ENCODE data around the gene PRUNE2. TPM values are rescaled to one million over a fixed set of nuclear protein-coding genes. Genes with fewer than 3 reads are reported as not detected.

PRUNE2 gene
- total RNA-seq, 6 donors from 2014 or later = 5.6 to 20.4 (median 8.8) TPM

DNA sequence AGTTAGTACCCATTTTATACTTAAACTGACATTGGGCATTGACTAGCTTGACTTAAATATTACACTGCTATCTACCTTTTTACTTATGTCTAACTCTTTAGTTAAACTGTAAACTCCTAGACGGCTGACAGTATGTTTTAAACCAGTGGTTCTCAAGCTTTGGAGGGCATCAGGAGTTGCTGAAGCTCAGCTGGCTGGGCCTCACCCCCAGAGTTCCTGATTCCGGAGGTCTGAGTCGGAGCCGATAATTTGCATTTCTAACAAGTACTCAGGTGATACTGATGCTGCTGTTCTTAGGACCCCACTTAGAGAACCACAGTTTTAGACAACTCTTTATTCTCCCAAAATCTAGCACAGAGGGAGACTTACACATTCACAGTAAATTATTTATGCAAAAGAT lies 205.0 kb downstream of the PRUNE2 start:
- Histone ChIP-seq H3K9me3 (no peaks in the 10 kb centered on the region), H3K4me1 (peaks cover 0 to 7% (median 3%) of the 10 kb centered on the region in 4 donors), H3K27me3 (no peaks in the 10 kb centered on the region), H3K27ac (no peak overlapping the region), H3K4me3 (no peak overlapping the region), H3K36me3 (no peaks in the 10 kb centered on the region)
- no peak for DNase-seq
- TF ChIP-seq, protein P1, sequence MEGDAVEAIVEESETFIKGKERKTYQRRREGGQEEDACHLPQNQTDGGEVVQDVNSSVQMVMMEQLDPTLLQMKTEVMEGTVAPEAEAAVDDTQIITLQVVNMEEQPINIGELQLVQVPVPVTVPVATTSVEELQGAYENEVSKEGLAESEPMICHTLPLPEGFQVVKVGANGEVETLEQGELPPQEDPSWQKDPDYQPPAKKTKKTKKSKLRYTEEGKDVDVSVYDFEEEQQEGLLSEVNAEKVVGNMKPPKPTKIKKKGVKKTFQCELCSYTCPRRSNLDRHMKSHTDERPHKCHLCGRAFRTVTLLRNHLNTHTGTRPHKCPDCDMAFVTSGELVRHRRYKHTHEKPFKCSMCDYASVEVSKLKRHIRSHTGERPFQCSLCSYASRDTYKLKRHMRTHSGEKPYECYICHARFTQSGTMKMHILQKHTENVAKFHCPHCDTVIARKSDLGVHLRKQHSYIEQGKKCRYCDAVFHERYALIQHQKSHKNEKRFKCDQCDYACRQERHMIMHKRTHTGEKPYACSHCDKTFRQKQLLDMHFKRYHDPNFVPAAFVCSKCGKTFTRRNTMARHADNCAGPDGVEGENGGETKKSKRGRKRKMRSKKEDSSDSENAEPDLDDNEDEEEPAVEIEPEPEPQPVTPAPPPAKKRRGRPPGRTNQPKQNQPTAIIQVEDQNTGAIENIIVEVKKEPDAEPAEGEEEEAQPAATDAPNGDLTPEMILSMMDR (IDR thresholded peaks at IDR 0.05) = no peak
- TF ChIP-seq EP300 (IDR thresholded peaks at IDR 0.05) (no peak), POLR2AphosphoS5 (IDR thresholded peaks at IDR 0.05) (no peak), POLR2A (IDR thresholded peaks at IDR 0.05) (no peak)
- no peak for ATAC-seq (ENCODE audit: low FRiP score in 2 of 2)
- WGBS, 2 donors = 85 to 90% methylated on average over 4 of the region's 4 CpGs

DNA sequence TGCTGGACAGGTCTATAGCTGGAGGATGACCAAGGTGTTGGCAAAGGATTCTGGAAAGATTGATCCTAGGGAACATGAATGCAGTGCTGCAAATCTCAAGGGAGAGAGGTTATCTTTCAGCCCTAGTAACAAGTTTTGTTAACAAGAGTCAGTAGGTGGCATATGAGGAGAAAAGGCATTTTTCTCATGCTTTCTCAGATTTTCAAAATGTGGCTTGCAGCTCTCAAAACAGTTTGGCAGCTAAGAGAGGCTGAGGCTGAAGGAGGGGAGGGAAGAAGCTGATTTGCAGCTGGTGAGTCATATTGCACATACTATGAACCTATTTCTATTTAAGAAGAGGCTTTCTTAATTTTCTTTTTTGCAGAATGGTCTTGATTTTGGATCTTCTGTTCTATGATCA lies 205.9 kb downstream of the PRUNE2 start:
- DNase-seq = no peak
- Histone ChIP-seq H3K9me3 (no peaks in the 10 kb centered on the region), H3K27ac (no peak overlapping the region), H3K4me1 (peaks cover 0 to 7% (median 3%) of the 10 kb centered on the region in 4 donors), H3K36me3 (no peaks in the 10 kb centered on the region), H3K27me3 (no peaks in the 10 kb centered on the region), H3K4me3 (no peak overlapping the region)
- TF ChIP-seq, protein P1 (IDR thresholded peaks at IDR 0.05) = no peak
- TF ChIP-seq EP300 (IDR thresholded peaks at IDR 0.05) (no peak), POLR2AphosphoS5 (IDR thresholded peaks at IDR 0.05) (no peak)
- peak in 1 of 2 donors; percentile 47 for ATAC-seq (ENCODE audit: low FRiP score in 2 of 2)

DNA sequence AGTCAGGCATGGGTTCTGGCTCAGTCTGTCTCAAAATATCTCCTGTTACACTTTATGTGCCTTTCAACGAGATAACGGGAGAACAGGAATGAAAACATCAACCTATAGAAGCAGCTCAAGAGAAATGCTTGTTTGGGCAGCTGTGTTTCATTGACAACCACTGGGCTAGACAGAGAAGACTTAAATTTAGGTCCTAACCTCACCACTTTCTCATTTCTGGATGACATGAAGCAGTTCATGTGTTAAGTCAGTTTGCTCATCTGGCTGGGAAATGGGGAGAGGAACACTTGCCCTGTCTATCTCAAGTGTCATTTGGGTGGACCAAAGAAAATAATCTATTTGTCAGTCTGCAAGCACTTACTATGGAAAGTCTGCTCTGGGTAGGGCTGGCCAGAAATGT lies 208.4 kb downstream of the PRUNE2 start:
- Histone ChIP-seq H3K4me3 (no peak overlapping the region), H3K27me3 (no peaks in the 10 kb centered on the region), H3K9me3 (no peaks in the 10 kb centered on the region), H3K36me3 (no peaks in the 10 kb centered on the region), H3K4me1 (no peaks in the 10 kb centered on the region), H3K27ac (no peak overlapping the region)
- ATAC-seq (ENCODE audit: low FRiP score in 2 of 2) = no peak
- TF ChIP-seq POLR2AphosphoS5 (IDR thresholded peaks at IDR 0.05) (no peak), EP300 (IDR thresholded peaks at IDR 0.05) (no peak), POLR2A (IDR thresholded peaks at IDR 0.05) (no peak)
- TF ChIP-seq, protein P1 (IDR thresholded peaks at IDR 0.05) = no peak
- WGBS, 2 donors = 58 to 72% methylated on average over 2 of the region's 2 CpGs
- no peak for DNase-seq

DNA sequence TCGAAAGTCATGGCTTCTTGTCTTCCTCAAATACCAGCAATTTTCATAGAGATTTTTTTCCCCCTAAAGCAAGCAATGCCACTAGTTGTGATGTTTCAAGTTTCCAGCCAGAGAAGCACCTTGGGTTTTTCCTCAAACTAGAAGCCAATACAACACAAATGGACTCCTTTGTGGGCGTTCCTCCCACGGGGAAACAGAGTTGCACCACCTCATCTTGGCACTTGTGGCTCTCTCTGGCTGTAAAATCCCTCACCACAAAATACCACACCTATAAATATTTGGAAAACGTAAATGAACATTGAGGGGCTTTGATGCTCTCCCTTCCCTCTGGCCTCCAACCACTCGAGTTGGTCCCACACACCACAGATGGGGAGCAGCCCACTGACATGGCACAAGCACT lies 208.8 kb downstream of the PRUNE2 start:
- H3K36me3 ChIP-seq = no peaks in the 10 kb centered on the region
- H3K9me3 ChIP-seq = no peaks in the 10 kb centered on the region
- TF ChIP-seq, protein P1 (IDR thresholded peaks at IDR 0.05) = no peak
- TF ChIP-seq EP300 (IDR thresholded peaks at IDR 0.05) (no peak), POLR2A (IDR thresholded peaks at IDR 0.05) (no peak), POLR2AphosphoS5 (IDR thresholded peaks at IDR 0.05) (no peak)
- no peak overlapping the region for H3K27ac ChIP-seq
- H3K4me1 ChIP-seq = peaks cover 0 to under 1% (median under 1%) of the 10 kb centered on the region in 4 donors
- 56 to 59% methylated on average over 5 of the region's 5 CpGs for WGBS, 2 donors
- H3K27me3 ChIP-seq = no peaks in the 10 kb centered on the region
- ATAC-seq (ENCODE audit: low FRiP score in 2 of 2) = no peak
- DNase-seq = no peak
- H3K4me3 ChIP-seq = no peak overlapping the region

DNA sequence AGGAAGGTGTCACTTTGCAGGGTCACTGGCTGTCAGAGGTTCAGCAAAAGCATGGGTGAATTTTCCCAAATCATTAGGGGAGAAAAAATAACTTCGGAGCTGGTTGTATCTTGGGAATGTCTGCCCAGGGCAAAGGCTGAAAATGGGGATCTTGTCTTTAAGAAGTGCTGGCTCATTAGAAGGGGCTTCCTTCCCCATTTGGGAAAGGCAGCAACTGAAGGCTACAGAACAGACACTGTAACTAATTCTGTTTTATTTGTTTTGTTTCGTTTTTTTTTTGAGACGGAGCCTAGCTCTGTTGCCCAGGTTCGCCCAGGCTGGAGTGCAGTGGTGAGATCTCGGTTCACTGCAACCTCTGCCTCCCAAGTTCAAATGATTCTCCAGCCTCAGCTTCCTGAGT lies 212.0 kb downstream of the PRUNE2 start:
- 56 to 73% methylated on average over 5 of the region's 5 CpGs for WGBS, 2 donors
- ATAC-seq (ENCODE audit: low FRiP score in 2 of 2) (peak in 1 of 2 donors; percentile 28), DNase-seq (no peak)
- H3K9me3 ChIP-seq = no peaks in the 10 kb centered on the region
- no peak for TF ChIP-seq POLR2AphosphoS5 (IDR thresholded peaks at IDR 0.05)
- no peak for TF ChIP-seq EP300 (IDR thresholded peaks at IDR 0.05)
- TF ChIP-seq, protein P1 (IDR thresholded peaks at IDR 0.05) = no peak
- H3K27me3 ChIP-seq = no peaks in the 10 kb centered on the region
- no peak overlapping the region for H3K4me3 ChIP-seq
- no peaks in the 10 kb centered on the region for H3K36me3 ChIP-seq
- H3K27ac ChIP-seq = peak overlapping the region in 1 of 4 donors; percentile 15
- H3K4me1 ChIP-seq = peaks cover 0 to 12% (median 5%) of the 10 kb centered on the region in 4 donors

Data from upper lobe of left lung (tissue), 6 donors.